IMR-90 (cell line): ENCODE data around the gene GABBR1. TPM values are rescaled to one million over a fixed set of nuclear protein-coding genes. Genes with fewer than 3 reads are reported as not detected.

ENCODE experiments used
- ATAC-seq: fragments of 200-7000 bp; cut with Tn5 transposase; 2 replicates; pipeline ENCODE4 v1.9.1; 2020; ENCODE audit warnings: low read depth, mild to moderate bottlenecking, moderate library complexity
- BruUV-seq: library from RNA; stranded (reverse); fragments of 400-500 nt; replicated peaks from 2 replicates; lab custom pipeline; 2021; lab: Mats Ljungman, UMichigan
- CTCF ChIA-PET: fragments of 300-600 bp; formaldehyde crosslinking; extraction: SDS; loops from one replicate; lab custom pipeline; 2021; ENCODE audit warnings: antibody characterized with exemption; lab: Yijun Ruan, JAX
- POLR2A ChIA-PET: fragments of 300-600 bp; sonication (Branson Sonifier 250); formaldehyde crosslinking; loops from one replicate; lab custom pipeline; 2022; ENCODE audit warnings: antibody characterized with exemption; ENCODE audit not compliant: unreplicated experiment; lab: Charles Lee
- DNase-seq: peaks from one replicate; pipeline ENCODE4 v3.0.0; 2013
- H2AFZ ChIP-seq: replicated peaks from 2 replicates; pipeline ENCODE3; 2013; ENCODE audit warnings: low read length, mild to moderate bottlenecking; ENCODE audit not compliant: poor library complexity
- H2AK5ac ChIP-seq: 2 replicates; pipeline ENCODE4 v1.6.1; 2013; ENCODE audit warnings: low read depth, low read length, inconsistent platforms
- H2AK9ac ChIP-seq: replicated peaks from 2 replicates; pipeline ENCODE3; 2013; ENCODE audit warnings: mild to moderate bottlenecking, low read depth, low read length, moderate library complexity; ENCODE audit not compliant: poor library complexity
- H2BK120ac ChIP-seq: 2 replicates; pipeline ENCODE4 v1.6.1; 2013; ENCODE audit warnings: low read depth, low read length, inconsistent platforms
- H2BK15ac ChIP-seq: 3 replicates; pipeline ENCODE4 v1.6.1; 2013; ENCODE audit warnings: low read depth, low read length, inconsistent platforms
- H2BK20ac ChIP-seq: 2 replicates; pipeline ENCODE4 v1.6.1; 2013; ENCODE audit warnings: low read depth, mild to moderate bottlenecking, inconsistent platforms, low read length, moderate library complexity
- H2BK5ac ChIP-seq: 2 replicates; pipeline ENCODE4 v1.6.1; 2013; ENCODE audit warnings: mild to moderate bottlenecking, low read depth, low read length, inconsistent platforms; ENCODE audit not compliant: poor library complexity, severe bottlenecking
- H3K14ac ChIP-seq: replicated peaks from 2 replicates; pipeline ENCODE4 v1.6.1; 2013; ENCODE audit warnings: low read depth, low read length, inconsistent platforms
- H3K18ac ChIP-seq: 2 replicates; pipeline ENCODE4 v1.6.1; 2013; ENCODE audit warnings: low read depth, low read length, control low read depth
- H3K23ac ChIP-seq: 2 replicates; pipeline ENCODE4 v1.6.1; 2013; ENCODE audit warnings: low read depth, low read length, inconsistent platforms
- H3K27ac ChIP-seq: 2 replicates; pipeline ENCODE4 v1.5.1; 2013; ENCODE audit warnings: mild to moderate bottlenecking, control low read depth, low read length; ENCODE audit not compliant: insufficient read depth
- H3K27me3 ChIP-seq: 2 replicates; pipeline ENCODE4 v1.6.1; 2013; ENCODE audit warnings: low read length; ENCODE audit not compliant: control insufficient read depth, insufficient read depth
- H3K36me3 ChIP-seq: 2 replicates; pipeline ENCODE4 v1.6.1; 2013; ENCODE audit warnings: low read length, mixed read lengths; ENCODE audit not compliant: control insufficient read depth, insufficient read depth
- H3K4ac ChIP-seq: 2 replicates; pipeline ENCODE4 v1.6.1; 2013; ENCODE audit warnings: low read depth, low read length, inconsistent platforms
- H3K4me1 ChIP-seq: 2 replicates; pipeline ENCODE4 v1.6.1; 2013; ENCODE audit warnings: low read length, mixed read lengths; ENCODE audit not compliant: control insufficient read depth, insufficient read depth
- H3K4me2 ChIP-seq: 2 replicates; pipeline ENCODE4 v1.6.1; 2013; ENCODE audit warnings: low read depth, mild to moderate bottlenecking, control low read depth, low read length, moderate library complexity
- H3K4me3 ChIP-seq: 2 replicates; pipeline ENCODE4 v1.5.1; 2013; ENCODE audit warnings: low read depth, mild to moderate bottlenecking, control low read depth, low read length, moderate library complexity; ENCODE audit not compliant: insufficient read depth
- H3K56ac ChIP-seq: 2 replicates; pipeline ENCODE4 v1.6.1; 2013; ENCODE audit warnings: low read length, inconsistent platforms; ENCODE audit not compliant: insufficient read depth; ENCODE audit errors: extremely low read depth
- H3K79me1 ChIP-seq, 2 experiments: 2 replicates each; pipeline ENCODE4 v1.6.1; 2013; ENCODE audit warnings: low read length in 2 of 2, inconsistent platforms in 1 of 2, low read depth in 1 of 2
- H3K9ac ChIP-seq: 2 replicates; pipeline ENCODE4 v1.6.1; 2013; ENCODE audit warnings: low read depth, low read length, control low read depth
- H3K9me1 ChIP-seq: 2 replicates; pipeline ENCODE4 v1.6.1; 2013; ENCODE audit warnings: low read length, inconsistent platforms; ENCODE audit not compliant: insufficient read depth
- H3K9me3 ChIP-seq: 2 replicates; pipeline ENCODE4 v1.6.1; 2013; ENCODE audit warnings: low read length; ENCODE audit not compliant: control insufficient read depth, insufficient read depth
- H4K20me1 ChIP-seq: 2 replicates; pipeline ENCODE4 v1.6.1; 2013; ENCODE audit warnings: low read length, inconsistent platforms; ENCODE audit not compliant: insufficient read depth
- H4K5ac ChIP-seq: 2 replicates; pipeline ENCODE4 v1.6.1; 2013; ENCODE audit warnings: mild to moderate bottlenecking, low read depth, low read length, control low read depth
- H4K8ac ChIP-seq, 2 experiments: 2 replicates each; pipeline ENCODE4 v1.6.1; 2013; ENCODE audit warnings: low read depth in 2 of 2, low read length in 2 of 2, control low read depth in 1 of 2, inconsistent platforms in 1 of 2
- H4K91ac ChIP-seq: 2 replicates; pipeline ENCODE4 v1.6.1; 2013; ENCODE audit warnings: low read depth, low read length, inconsistent platforms; ENCODE audit not compliant: insufficient read depth
- BHLHE40 ChIP-seq: fragments of 150-350 bp; IDR thresholded peaks from 2 replicates; pipeline ENCODE4 v1.6.1; 2016; ENCODE audit warnings: mild to moderate bottlenecking, low read depth, low read length
- CEBPB ChIP-seq: IDR thresholded peaks from 2 replicates; pipeline ENCODE4 v1.6.1; 2012; ENCODE audit warnings: low read depth, low read length, improper control_type of control experiment
- CHD1 ChIP-seq: IDR thresholded peaks from 2 replicates; pipeline ENCODE4 v1.6.1; 2012; ENCODE audit warnings: low read depth, low read length, improper control_type of control experiment
- CTCF ChIP-seq: conservative IDR thresholded peaks from 2 replicates; pipeline ENCODE4 v1.5.1; 2012; ENCODE audit warnings: mild to moderate bottlenecking, low read depth, low read length, improper control_type of control experiment
- ELK1 ChIP-seq: fragments of 150-350 bp; IDR thresholded peaks from 2 replicates; pipeline ENCODE4 v1.6.1; 2016; ENCODE audit warnings: low read depth, mild to moderate bottlenecking, low read length, moderate library complexity, borderline replicate concordance
- FOS ChIP-seq: fragments of 150-350 bp; IDR thresholded peaks from 2 replicates; pipeline ENCODE4 v1.6.1; 2016; ENCODE audit warnings: low read depth, low read length
- MAZ ChIP-seq: IDR thresholded peaks from 2 replicates; pipeline ENCODE4 v1.6.1; 2012; ENCODE audit warnings: low read depth, mild to moderate bottlenecking, low read length, improper control_type of control experiment, moderate library complexity, borderline replicate concordance
- NFE2L2 ChIP-seq: fragments of 150-350 bp; IDR thresholded peaks from 2 replicates; pipeline ENCODE4 v1.6.1; 2016; ENCODE audit warnings: low read depth, mild to moderate bottlenecking, low read length
- RAD21 ChIP-seq: IDR thresholded peaks from 2 replicates; pipeline ENCODE4 v1.6.1; 2012; ENCODE audit warnings: low read length, improper control_type of control experiment
- RCOR1 ChIP-seq: IDR thresholded peaks from 2 replicates; pipeline ENCODE4 v1.6.1; 2012; ENCODE audit warnings: mild to moderate bottlenecking, low read length, improper control_type of control experiment; ENCODE audit not compliant: insufficient replicate concordance
- RFX5 ChIP-seq: IDR thresholded peaks from 2 replicates; pipeline ENCODE4 v1.8.0; 2012; ENCODE audit warnings: low read depth, mild to moderate bottlenecking, low read length, moderate library complexity
- SMC3 ChIP-seq: fragments of 150-350 bp; IDR thresholded peaks from 2 replicates; pipeline ENCODE4 v1.6.1; 2016; ENCODE audit warnings: low read depth, mild to moderate bottlenecking, antibody characterized with exemption, low read length, moderate library complexity
- WGBS, 2 experiments: methylation state at CpG; one replicate each; pipeline versions ENCODE4 v1.1.5 to v1.1.7; 2013; ENCODE audit warnings: missing lambda C conversion rate in 2 of 2; ENCODE audit not compliant: insufficient read length in 1 of 2; ENCODE audit errors: extremely low coverage in 2 of 2; 5-methylcytosine and 5-hydroxymethylcytosine counted together
- dilution Hi-C: fragments of 300-500 bp; cut with HindIII; formaldehyde crosslinking; loops from one replicate; pipeline ENCODE4 v1.14.3; 2018; ENCODE audit warnings: low sequenced_read_pairs; ENCODE audit not compliant: unreplicated experiment
- in situ Hi-C: fragments of 300-500 bp; cut with MboI; formaldehyde crosslinking; loops from 3 replicates; pipeline ENCODE4 v1.14.3; 2019; ENCODE audit warnings: low sequenced_read_pairs, inconsistent platforms, mixed read lengths
- intact Hi-C: fragments of 100-400 bp; cut with micrococcal nuclease; formaldehyde crosslinking; loops from 2 replicates; pipeline ENCODE4 v1.10.0; 2022
- polyA plus RNA-seq, 3 experiments: library from polyadenylated mRNA; depleted of rRNA; stranded (reverse); fragments of >200 nt; gene quantifications; 2 replicates each; pipeline ENCODE4 v1.2.3, GENCODE V29; 2012; ENCODE audit warnings: low replicate concordance in 1 of 3
- total RNA-seq: library from RNA; depleted of rRNA; stranded (reverse); fragments of >200 nt; gene quantifications from 2 replicates; pipeline ENCODE4 v1.2.3, GENCODE V29; 2012

Gene GABBR1
- total and polyA plus RNA-seq, 2 of the 4 experiments (the other 2 are of a cell fraction): 5.9 to 31.5 TPM

DNA sequence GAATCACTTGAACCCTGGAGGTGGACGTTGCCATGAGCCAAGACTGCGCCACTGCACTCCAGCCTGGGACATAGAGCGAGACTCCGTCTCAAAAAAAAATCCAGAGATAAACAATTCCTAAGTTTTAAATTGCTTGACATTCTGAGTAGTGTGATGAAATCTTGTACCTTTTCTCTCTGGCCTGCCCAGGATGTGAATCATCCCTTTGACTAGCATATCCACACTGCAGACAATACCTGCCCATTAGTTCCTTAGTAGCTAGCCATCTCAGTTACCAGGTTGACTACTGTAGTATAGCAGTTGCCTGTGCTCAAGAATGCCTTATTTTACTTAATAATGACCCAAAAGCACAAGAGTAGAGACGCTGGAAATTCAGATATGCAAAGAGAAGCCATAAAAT lies 45.1 kb upstream of the GABBR1 start:
- Histone ChIP-seq H2AK5ac (no peak overlapping the region), H3K9ac (no peak overlapping the region), H2BK15ac (no peak overlapping the region), H3K79me1 (no peaks in the 10 kb centered on the region), H3K36me3 (no peaks in the 10 kb centered on the region), H2BK120ac (no peak overlapping the region), H2AFZ (no peak overlapping the region), H3K27me3 (no peaks in the 10 kb centered on the region), H3K4me1 (no peaks in the 10 kb centered on the region), H3K9me3 (no peaks in the 10 kb centered on the region), H3K56ac (no peak overlapping the region), H2AK9ac (no peak overlapping the region), H4K5ac (no peak overlapping the region), H4K8ac (no peak overlapping the region), H3K14ac (no peak overlapping the region), H3K18ac (no peak overlapping the region), H4K20me1 (no peaks in the 10 kb centered on the region), H4K91ac (no peak overlapping the region), H2BK20ac (no peak overlapping the region), H3K9me1 (no peaks in the 10 kb centered on the region), H3K4me3 (no peak overlapping the region), H3K4ac (no peak overlapping the region), H3K23ac (no peak overlapping the region), H2BK5ac (no peak overlapping the region), H3K27ac (no peak overlapping the region), H3K4me2 (no peak overlapping the region)
- POLR2A ChIA-PET: no interaction called here
- no peak for DNase-seq
- TF ChIP-seq RCOR1 (no peak), RFX5 (no peak), FOS (no peak), SMC3 (no peak), BHLHE40 (no peak), CTCF (no peak), NFE2L2 (no peak), RAD21 (no peak), CEBPB (no peak), MAZ (no peak), ELK1 (no peak), CHD1 (no peak)
- intact Hi-C loops (no loop called here), dilution Hi-C loops (no loop called here), in situ Hi-C loops (no loop called here)
- no CpG with 5 or more reads among the region's 5 CpGs for WGBS, 2 experiments
- no TSS peak for BruUV-seq
- ATAC-seq: no peak
- CTCF ChIA-PET: interaction anchor here (1.4 kb wide), 1 partner anchor 25 kb away, joined by 3 read pairs; no protein-coding TSS in a partner anchor
